ENCODE data around the gene INTU.

INTU gene

GRCh38 chr4:127737295-127737694 lies 104.5 kb downstream of the INTU start (continued):
- no peak for TF ChIP-seq ZNF394 (tag by site-specific recombination; IDR thresholded peaks at IDR 0.05; ENCODE audit: borderline replicate concordance)
- no peak for TF ChIP-seq ZBTB49 (tag by site-specific recombination; IDR thresholded peaks at IDR 0.05; ENCODE audit: low read depth)
- no peak for TF ChIP-seq ZNF239 (tag by site-specific recombination; IDR thresholded peaks at IDR 0.05)

GRCh38 chr4:127741247-127741646 lies 108.5 kb downstream of the INTU start:
- no peaks in the 10 kb centered on the region for H3K4me1 ChIP-seq (ENCODE audit: control insufficient read depth, insufficient read depth, low read length)
- H3K4me3 ChIP-seq (ENCODE audit: low read depth, low read length): no peak overlapping the region
- ChIA-PET POLR2A (no interaction called here), CTCF (no interaction called here)
- H3K9me3 ChIP-seq (ENCODE audit: control insufficient read depth, insufficient read depth, low read depth, low read length): no peaks in the 10 kb centered on the region
- H3K27ac ChIP-seq (ENCODE audit: extremely low read depth, low read depth, low read length): no peak overlapping the region
- H3K36me3 ChIP-seq (ENCODE audit: control insufficient read depth in 2 of 2, insufficient read depth in 1 of 2, low read length in 2 of 2): no peaks in the 10 kb centered on the region
- TF ChIP-seq ZNF23 (tag by site-specific recombination; IDR thresholded peaks at IDR 0.05; ENCODE audit: borderline replicate concordance) (no peak), ZNF514 (tag by site-specific recombination; IDR thresholded peaks at IDR 0.05) (no peak), ZNF629 (tag by site-specific recombination; IDR thresholded peaks at IDR 0.05) (no peak), HOXA7 (CRISPR knock-in tag; IDR thresholded peaks at IDR 0.05; ENCODE audit: borderline replicate concordance) (no peak), ZNF266 (tag by site-specific recombination; IDR thresholded peaks at IDR 0.05; ENCODE audit: low read depth) (no peak), ZSCAN30 (tag by site-specific recombination; IDR thresholded peaks at IDR 0.05) (no peak), MYNN (tag by site-specific recombination; IDR thresholded peaks at IDR 0.05; ENCODE audit: borderline replicate concordance) (no peak), ZSCAN18 (tag by site-specific recombination; IDR thresholded peaks at IDR 0.05) (no peak), SALL2 (tag by site-specific recombination; IDR thresholded peaks at IDR 0.05; ENCODE audit: borderline replicate concordance) (no peak), ZNF521 (tag by site-specific recombination; IDR thresholded peaks at IDR 0.05) (no peak), ZNF354C (tag by site-specific recombination; IDR thresholded peaks at IDR 0.05; ENCODE audit: borderline replicate concordance, low read depth) (no peak), ZNF549 (tag by site-specific recombination; IDR thresholded peaks at IDR 0.05) (no peak), ZNF548 (tag by site-specific recombination; IDR thresholded peaks at IDR 0.05) (no peak)

- no peak for TF ChIP-seq PRDM2 (tag by site-specific recombination; IDR thresholded peaks at IDR 0.05; ENCODE audit: borderline replicate concordance)
- Histone ChIP-seq H3K9me3 (ENCODE audit: control insufficient read depth, insufficient read depth, low read depth, low read length) (no peaks in the 10 kb centered on the region), H3K27ac (ENCODE audit: extremely low read depth, low read depth, low read length) (no peak overlapping the region), H3K36me3 (ENCODE audit: control insufficient read depth in 2 of 2, insufficient read depth in 1 of 2, low read length in 2 of 2) (no peaks in the 10 kb centered on the region), H3K4me3 (ENCODE audit: low read depth, low read length) (no peak overlapping the region), H3K4me1 (ENCODE audit: control insufficient read depth, insufficient read depth, low read length) (no peaks in the 10 kb centered on the region)
- POLR2A ChIA-PET: no interaction called here
- CTCF ChIA-PET: interaction anchor here (0.7 to 1.6 kb wide), 2 partner anchors 15 to 161 kb away, joined by 3 read pairs; no protein-coding TSS in a partner anchor
These were observed 115.1 kb downstream of the INTU start for GRCh38 chr4:127747883-127748282.

All from HEK293 (cell line).